ENCODE data around the gene HIVEP3.

Gene HIVEP3

DNA sequence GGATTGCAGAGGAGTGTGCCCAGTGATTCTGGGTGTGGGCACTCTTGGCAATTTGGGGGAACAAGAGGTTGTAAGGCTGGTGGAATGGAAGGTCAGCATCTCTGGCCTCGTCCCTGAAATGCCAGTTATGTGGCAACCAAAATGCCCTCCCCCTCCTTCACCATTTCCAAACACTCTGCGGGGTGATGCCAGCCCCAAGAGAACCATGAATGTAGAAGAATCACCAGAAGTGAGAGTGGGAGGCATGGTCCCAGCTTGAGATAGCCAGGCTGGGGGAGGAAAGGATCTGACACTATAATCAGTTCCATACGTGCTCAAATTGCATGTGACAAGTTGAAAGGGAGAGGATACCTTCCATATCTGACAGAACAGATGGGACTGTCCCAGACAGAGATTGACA, 345.5 kb downstream of the HIVEP3 start:
- no peak for DNase-seq

DNA sequence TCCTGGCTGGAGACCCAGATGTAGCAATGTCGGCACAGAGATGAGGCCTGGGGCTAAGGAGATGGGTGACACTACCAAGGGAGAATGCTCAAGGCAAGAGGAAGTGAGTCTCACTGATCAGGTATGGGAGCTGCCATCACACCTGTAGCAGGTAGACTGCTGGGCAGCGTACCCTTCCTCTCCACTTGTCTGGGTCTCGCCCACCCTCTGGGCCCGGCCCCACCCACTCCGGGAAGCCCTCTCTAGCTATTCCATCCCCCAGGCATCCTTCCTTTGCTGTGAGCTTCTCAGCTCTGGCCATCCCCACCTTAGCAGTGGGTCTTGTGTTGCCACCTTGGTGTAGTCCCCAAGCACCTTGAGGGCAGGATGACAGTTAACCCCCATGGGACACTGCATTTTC, 346.5 kb downstream of the HIVEP3 start:
- DNase-seq, result no peak

DNA sequence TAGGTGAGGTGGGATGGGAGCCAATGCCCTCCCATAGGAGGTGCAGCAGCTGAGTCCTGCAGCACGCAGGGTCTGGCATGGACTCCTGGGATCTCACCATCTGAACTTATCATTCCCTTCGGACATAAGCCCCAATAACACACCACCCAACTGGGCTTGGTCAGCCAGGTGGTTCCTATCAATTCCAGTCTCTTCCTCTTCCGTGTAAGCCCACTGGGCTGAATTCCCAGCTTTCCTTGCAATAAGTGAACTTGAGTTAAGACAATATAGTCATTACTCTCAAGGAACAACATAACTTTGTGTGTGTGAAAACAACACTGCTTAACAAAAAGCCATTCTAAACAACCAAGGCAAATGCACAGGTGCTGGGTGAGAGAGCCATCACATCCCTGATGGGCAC, 347.7 kb downstream of the HIVEP3 start:
- DNase-seq, result no peak

DNA sequence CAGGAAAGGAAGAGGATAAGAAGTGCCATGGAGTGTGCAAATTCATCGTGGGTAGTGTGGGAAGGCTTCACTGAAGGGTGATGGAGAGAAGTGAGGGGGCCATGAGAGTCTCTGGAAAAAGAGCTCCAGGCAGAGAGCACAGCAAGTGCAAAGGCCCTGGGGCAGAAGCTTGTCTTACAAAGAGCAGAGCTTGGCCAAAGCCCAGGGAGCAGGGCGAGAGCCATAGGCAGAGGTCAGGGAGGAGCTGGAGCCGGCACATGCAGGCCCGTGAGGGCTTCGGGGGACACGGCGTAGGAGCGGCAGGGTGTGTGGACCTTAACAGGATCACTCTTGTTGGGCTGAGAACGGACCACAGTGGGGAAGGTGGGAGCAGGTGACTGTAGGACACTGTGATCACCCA, 350.5 kb downstream of the HIVEP3 start:
- no peak for DNase-seq

DNA sequence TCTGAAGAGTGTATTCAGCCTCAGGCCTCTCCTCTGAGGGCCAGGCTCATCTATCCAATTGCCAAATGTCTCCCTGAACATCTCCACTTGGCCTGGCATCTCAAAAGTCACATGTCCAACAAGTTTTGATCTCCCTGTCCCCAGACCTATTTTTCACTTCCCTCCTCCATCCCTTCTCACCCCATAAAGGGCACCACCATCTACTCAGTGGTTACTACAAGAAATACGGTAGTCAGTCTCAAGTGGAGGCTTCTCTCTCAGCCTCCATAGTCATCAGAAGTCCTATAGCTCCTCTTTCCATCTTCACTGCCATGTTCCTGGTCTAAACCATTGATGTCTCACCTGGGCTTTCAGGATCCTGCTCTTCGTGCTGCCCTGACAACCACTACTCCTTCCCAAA, 351.8 kb downstream of the HIVEP3 start:
- no peak for DNase-seq

DNA sequence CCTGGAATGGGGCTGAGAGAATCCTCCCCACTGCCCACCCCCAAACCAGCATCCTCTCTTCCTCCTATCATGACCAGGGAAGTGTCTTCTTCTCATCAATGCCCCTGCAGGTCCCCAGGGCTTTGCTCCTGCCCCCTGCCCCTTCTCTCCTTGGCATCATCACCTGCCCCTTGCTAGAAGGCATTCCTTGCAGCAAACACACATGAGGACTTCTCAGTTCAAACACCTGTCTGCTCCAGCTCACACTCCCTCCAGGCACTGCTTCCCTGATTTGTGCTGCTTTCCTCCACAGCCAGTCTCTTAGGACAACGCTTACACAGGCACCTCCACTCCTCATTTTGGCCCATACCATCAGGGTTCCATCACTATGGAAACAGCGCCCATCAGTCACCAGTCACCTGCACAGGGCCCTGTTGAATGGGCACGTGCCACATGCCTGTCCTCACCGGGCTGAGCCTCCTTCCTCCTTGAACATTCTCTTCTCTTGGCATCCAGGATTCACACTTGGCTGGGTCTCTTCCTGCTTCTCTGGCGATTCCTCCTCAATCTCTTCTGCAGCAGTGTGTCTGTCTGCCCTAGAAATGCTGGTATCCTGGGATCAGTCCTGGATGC, 352.3 kb downstream of the HIVEP3 start:
- no peak for DNase-seq

DNA sequence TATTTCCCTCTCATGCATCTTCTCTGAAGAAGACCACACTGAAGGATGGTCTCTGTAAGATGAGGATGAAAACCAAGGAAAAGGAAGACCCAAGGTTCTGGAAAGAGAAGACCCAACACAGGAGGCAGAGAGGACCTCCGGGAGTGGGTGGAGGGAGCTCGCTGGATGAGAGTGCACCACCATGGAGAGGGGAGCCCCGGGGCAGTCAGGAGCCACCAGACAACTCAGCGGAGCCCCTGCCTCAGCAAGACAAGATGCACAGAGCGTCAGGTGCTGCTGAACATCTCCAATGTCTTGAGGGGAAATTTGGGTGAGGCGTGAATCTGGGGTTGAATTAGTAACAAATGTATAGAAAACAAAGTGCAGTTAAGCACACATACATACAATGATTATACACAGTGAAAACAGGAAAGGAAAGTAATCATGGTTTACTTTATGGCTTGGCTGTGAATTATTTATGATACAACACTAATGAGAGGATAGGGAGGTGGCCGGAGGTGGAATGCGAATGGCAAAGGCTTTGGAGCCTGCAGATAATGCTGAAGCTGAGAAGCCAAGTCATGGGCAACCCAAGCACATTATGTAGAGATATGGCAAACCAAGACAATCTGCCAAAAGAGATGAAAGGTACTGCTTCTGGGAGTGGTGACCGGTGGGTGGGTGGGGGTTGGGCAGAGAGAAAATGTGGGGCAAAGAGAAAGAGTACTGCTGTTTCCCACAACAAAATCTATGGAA, 353.8 kb downstream of the HIVEP3 start:
- DNase-seq, result no peak

DNA sequence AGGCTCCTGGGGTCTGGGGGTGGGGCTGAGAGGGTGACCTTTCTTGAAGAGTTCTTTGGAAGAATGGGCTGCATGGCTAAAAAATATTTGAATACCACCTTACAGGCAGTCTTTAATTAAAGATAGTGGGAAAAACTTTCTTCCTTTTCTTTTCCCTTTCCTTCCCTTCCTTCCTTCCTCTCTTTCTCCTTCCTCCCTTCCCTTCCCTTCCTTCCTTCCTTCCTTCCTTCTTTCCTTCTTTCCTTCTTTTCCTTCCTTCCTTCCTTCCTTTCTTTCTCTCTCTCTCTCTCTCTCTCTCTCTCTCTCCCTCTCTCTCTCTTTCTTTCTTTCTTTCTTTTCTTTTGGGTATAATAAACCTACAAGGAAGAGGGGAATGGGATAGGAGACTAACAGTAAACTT, 356.4 kb downstream of the HIVEP3 start:
- no peak for DNase-seq

DNA sequence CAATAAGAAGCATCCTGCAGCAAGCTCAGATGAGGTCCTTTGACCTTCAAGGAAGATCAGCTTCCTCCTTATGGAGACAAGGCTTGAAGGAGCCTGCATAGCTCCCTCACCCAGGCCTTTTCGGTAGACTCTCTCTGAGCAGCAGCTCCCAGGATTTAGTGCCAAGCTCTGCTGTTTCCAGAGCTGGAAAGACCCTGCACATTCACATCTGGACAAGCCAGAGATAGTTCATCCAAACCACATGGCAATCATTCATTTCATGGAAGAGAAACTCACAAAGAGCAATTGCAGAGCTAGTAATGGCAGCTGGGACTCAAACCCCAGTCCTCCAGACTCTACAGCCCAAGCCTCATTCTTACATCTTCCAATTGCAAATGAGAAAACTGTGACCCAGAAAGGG, 357.8 kb downstream of the HIVEP3 start:
- no peak for DNase-seq

DNA sequence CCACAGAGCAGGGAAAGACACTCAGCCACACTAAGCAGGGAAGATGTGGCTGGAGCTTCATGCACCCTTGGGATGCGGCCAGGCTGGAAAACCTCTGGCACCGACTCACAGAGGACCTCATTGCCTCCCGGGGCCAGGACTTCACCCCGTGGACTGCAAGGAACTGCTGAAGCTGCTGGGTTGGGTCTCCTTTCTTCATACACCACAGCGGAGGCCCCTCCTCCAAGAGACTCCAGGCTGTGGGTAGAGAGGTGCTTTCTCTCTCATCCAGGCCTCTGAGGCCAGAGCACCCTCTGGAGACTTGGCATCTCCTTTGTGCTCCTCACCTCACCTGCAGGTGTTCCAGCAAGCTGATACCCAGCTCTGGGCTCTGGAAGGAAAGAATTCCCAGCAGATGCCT, 358.2 kb downstream of the HIVEP3 start:
- DNase-seq, result no peak

DNA sequence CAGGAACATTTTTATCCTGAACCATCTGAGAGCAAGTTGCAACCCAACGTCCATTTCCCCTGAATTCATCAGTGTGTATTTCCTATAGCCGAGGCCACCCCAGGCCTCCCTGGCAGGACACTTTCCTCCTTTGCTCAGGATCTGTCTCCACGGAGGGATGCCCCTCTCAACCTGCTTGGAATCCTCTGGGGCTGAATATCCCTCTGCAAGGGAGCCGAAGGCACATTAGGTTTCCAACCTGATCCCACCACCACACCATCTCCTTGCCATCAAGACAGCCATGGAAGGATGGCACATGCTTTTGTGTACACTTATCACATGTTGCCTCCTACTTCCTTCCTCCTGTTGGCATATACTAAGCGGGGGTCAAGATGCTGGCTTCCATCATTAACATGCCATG, 359.4 kb downstream of the HIVEP3 start:
- no peak for DNase-seq

DNA sequence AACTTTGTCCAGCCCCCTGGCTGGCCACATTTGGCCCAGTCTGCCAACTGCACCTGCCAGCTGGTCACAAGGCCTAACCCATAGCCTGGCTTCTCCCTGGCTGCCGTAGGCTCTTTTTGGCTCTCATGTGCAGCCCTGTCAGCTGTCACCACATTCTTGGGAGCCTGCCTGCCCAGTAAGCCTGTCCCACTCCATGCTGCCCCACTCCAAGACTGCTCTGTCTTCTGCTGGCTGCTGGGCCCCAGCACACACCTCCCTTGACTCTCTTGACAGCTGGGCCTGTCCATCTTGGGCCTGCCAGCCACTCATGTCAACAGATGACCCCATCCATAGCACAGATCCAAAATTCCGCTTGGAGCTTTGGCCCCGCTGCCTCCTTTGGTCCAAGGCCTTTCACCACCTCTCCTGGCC, 360.0 kb downstream of the HIVEP3 start:
- DNase-seq, result no peak

DNA sequence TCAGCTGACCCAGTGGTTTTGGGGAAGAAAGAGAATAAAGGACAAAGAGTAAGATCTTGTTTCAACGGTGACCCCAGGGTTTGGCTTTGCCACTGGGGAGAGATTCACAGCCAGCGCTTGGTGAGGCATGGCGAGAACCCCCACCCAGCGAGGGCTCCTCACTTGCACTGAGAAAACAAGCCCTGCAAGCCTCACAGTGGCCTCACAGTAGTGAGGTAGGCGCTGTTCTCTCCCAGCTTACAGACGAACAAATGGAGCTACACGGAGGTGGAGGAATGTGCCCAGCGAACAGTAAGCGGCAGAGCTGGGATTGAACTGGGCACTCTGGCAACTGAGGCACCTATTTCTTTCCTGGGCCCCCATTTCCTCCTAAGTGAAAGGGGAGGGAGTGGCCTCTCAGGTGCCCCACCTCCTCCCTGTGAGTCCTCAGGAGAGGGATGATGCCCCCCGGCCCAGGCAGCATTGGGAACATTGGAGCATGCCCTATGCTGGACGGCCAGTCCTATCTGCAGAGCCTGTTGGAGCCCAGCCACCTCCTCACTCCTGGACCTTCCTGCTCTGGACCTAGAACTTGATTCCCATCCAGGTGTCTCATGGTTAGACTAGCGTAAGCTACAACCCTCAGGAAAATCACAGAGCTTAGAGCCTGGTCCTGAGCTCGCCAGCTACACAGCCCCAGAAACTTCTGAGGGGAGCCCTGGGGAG, 360.8 kb downstream of the HIVEP3 start:
- no peak for DNase-seq

DNA sequence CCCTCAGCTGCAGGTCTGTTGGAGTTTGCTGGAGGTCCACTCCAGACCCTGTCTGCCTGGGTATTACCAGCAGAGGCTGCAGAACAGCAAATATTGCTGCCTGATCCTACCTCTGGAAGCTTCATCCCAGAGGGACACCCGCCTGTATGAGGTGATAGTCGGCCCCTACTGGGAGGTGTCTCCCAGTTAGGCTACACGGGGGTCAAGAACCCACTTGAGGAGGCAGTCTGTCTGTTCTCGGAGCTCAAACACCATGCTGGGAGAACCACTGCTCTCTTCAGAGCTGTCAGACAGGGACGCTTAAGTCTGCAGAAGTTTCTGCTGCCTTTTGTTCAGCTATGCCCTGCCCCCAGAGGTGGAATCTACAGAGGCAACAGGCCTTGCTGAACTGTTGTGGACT, 364.0 kb downstream of the HIVEP3 start:
- DNase-seq, result peak in 1 of 2 experiments; percentile 11

DNA sequence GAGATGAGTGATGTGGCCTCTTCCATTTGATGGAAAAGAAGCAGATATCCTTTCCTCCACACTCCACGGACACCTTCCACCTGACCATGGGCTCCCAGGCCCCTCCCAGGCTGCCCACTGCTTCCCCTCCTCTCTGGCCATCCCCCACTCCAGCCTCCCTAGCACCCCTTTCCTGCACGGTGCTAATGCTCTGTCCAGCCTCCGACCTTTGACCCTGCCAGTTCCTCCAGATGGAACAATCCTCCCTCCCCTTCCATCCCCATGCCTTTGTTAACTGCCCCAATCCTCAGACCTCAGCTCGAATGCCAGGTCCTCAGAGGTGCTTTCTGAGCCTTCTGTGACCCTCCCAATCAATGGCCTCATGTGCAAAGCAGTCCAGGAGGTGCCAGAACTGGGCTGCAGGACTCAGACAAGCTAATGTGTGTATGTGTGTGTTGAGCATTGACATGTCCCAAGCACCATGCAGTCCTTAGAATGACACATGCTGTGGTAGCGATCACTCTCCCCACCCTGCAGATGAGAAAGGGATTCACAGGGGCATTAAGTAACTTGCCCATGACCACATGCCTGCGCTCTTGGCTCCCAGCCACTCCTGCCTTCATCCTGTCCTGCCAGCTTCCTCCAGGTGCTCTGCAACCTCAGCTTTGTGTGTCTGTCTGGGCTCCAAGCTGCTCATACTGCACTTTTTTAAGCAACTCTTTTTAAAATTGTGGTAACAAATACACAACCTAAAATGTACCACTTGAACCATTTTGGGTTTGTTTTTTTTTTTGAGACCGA, 370.8 kb downstream of the HIVEP3 start:
- DNase-seq, result no peak

DNA sequence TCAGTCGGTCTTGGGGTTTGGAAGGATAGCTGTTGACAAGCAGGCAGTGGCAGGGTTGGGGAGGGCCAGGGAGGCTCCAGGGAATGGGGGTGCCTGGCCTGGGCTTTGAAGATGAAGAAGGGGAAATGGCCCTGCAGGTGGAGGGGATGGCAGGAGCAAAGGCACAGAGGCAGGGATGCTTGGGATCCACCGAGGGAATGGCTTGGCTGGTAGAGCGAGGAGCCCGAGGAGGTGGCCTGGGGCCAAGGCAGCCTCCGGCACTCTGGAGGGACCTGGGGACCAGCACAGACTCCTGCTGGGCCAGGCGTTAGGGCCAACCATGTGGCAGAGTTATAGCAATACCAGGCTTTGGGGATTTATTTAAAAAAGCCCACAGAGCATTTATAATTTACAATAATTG, 371.4 kb downstream of the HIVEP3 start:
- DNase-seq, result no peak

DNA sequence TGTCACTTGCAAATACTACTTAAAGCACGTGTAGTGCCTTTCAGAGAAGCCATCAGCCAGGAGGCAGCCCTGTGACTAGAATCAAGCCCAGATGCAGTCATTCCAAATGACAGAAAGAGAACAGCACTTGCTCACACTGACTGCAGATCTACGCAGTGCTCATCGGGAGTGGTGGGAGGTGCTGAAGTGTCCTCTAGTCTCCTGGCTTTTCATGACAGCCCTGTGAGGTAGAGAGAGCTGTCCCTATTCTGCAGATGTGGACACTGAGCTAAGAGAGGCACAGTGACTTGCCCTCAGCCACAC, 371.9 kb downstream of the HIVEP3 start:
- DNase-seq, result no peak

DNA sequence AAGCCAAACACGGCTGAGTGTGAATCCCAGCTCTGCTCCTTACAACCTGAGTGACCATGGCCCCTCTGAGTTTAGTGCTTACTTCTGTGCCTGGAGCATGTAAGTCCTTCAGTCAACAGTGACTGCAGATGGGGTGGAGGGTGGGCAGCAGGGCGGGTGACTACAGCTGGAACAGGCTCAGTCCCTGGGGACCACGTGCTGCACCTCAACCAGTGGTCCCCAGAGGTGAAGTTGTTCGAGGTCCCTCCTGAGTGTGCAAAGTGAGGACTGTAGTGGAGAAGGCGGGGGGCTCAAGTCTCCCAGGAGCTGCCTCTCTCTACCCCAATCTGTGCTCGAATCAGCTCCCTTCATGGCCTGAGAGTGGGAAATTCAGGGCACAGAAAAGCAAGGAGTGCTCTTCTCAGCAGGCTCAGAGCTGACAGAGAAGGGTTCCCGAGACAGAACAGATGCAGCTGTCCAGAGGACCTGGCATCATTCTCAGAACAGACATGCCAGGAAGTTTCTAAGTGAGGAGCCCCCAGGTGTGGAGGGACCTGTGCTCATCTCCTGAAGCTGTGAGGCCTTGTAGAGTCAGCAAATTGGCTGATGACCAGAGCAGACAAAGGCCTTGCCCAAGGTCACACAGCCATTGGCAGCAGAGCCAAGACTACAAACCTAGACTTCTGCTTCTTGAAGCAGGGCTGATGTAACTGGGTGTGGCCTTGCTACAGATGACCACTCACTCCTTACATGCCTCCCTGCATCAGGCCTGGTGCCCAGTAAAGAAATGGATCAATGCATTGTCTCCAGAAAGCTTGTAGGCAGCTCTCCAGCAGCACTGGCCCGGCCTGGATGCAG, 372.5 kb downstream of the HIVEP3 start:
- no peak for DNase-seq

DNA sequence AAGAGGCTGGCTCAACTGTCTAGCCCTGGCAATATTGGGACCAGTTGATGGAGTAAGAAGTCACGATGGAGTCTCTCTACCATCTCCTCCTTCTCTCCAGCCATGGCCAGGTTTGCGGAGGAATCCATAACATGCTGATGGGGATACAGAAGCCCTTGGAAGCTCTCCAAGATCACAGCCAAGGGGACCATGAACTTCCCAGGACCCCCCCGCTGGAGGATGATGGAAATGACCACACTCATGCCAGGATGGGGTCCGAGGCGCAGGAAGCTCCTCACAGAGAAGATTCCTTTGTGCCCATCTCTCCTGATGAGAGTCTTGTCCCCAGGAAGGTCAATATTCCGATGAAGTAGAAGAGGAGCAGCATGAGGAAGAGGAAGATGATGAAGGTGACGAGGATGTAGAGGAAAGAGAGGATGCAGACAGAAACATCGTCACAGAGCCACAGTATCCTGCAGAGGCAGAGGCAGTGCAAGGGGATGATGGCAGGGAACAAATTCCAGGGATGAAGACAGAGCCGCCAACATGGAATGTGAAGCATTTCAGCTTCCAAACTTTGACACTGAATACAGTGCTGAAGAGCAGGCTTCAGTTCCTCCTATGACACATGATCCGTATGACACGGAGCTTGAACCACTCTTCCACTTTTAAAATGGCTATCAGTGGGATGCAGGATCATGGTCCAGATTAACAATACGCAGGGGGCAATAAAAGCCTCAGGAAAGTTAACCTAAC, 376.4 kb downstream of the HIVEP3 start:
- no peak for DNase-seq

DNA sequence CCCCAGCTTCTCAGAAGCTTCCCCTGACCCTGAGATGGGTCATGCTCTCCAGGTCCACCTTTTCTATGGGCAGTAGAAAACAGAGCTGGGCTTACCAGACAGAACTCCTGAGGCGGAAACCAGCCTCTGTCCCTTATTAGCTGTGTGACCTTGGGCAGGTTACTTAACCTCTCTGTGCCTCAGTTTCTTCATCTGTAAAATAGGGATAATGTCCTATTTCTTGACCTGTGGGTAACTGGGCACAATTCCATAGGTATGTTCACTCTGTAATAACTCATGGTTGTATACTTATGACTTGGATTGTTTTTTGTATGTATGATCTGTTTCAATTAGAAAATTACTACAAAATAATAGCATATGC, 377.1 kb downstream of the HIVEP3 start:
- no peak for DNase-seq

DNA sequence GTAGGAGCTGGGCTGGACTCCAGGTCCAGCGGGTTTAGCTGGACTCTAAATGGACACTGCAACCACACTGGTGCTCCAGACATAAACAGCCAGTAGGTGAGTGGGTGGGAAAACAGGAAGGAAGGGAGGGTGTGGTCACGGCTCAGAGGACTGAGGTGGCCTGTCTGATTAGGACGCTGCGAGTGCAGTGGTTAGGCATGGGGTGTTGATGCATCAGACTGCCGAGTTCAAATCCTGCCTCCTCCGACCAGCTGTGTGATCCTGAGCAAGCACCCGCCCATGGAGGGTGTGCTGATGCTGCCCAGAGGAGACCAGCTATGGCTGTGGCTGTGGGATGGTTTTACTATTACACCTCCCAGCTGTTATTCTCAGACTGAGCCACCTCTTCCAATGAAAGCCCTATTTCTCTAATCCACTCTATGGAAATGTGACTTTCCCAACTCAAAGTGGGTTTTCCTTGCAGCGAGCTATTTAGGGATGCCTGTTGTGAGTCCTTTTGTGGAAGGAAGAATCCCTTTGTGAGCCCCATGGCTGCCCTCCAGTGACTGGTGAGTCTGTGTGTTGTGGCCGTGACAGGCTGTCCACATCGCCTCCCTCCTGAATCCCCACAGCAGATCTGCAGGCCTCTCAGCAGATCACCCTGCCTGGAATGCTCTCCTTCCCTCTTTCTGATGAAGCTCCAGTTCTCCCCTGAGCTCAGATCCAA, 377.7 kb downstream of the HIVEP3 start:
- no peak for DNase-seq

DNA sequence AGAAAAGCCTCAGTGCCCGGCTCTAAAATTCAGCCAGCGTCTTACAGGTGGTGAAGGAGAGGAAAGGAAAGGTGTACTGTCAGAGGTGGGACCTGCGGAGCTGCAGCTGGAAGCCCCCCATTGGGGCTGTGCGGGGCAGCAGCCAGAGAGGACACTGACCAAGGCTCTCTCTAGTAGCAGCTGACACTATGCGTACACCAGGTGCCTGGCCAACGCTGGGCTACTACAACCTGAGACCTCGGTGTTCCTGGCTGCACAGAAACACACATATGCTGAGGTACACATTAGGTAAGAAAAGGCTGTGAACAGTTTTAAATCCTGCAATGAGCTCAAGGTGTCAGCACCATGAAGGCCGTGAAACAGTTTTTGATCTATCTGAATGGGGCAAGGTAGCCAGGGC, 378.7 kb downstream of the HIVEP3 start:
- DNase-seq, result no peak
